ENCODE results near the gene POLG2.

Gene POLG2

DNA sequence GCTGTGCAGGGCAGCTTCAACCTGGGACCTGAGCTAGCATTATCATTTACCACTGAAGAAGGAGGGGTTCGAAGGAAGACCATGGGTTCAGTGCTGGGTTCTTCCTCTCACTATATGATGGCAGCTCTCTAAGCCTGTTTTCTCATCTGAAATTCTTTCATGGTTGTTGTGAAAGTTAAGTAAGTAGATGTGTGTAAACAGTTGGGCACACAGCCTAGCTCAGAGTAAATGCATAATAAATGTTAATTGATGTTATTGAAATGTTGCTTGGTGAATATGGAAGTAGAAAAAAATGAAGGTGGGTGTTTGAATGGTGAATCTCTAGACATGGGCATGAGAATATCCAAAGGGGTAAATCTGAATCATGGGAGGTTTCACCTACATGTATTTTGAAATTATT is 19.0 kb upstream of the POLG2 start:
- Histone ChIP-seq H3K4me1 (ENCODE audit: control insufficient read depth, low read length) (no peaks in the 10 kb centered on the region), H3K4me2 (ENCODE audit: low read length) (no peak overlapping the region), H3K36me3 (ENCODE audit: control insufficient read depth, low read length) (peaks cover 93% of the 10 kb centered on the region), H3K27ac (ENCODE audit: low read depth, low read length) (no peak overlapping the region), H3K79me2 (ENCODE audit: control insufficient read depth, low read length) (peaks cover 30% of the 10 kb centered on the region), H3K4me3 (ENCODE audit: low read length) (no peak overlapping the region), H3F3A (ENCODE audit: control insufficient read depth, insufficient read depth) (peaks cover 4% of the 10 kb centered on the region; the same call in 1 of the 2 replicates), H3K9me2 (replicated peaks; ENCODE audit: control insufficient read depth, low read length) (no peaks in the 10 kb centered on the region), H3K27me3 (ENCODE audit: control insufficient read depth, low read length) (no peaks in the 10 kb centered on the region), H4K20me1 (ENCODE audit: control insufficient read depth, insufficient read depth, low read depth, low read length) (no peaks in the 10 kb centered on the region; the same call in 1 of the 2 replicates), H3K9me3 (ENCODE audit: control insufficient read depth, insufficient read depth, low read length) (no peaks in the 10 kb centered on the region)
- no peak for TF ChIP-seq EZH2phosphoT487 (IDR thresholded peaks at IDR 0.05; ENCODE audit: borderline replicate concordance, low read length)
- TF ChIP-seq, protein P1, sequence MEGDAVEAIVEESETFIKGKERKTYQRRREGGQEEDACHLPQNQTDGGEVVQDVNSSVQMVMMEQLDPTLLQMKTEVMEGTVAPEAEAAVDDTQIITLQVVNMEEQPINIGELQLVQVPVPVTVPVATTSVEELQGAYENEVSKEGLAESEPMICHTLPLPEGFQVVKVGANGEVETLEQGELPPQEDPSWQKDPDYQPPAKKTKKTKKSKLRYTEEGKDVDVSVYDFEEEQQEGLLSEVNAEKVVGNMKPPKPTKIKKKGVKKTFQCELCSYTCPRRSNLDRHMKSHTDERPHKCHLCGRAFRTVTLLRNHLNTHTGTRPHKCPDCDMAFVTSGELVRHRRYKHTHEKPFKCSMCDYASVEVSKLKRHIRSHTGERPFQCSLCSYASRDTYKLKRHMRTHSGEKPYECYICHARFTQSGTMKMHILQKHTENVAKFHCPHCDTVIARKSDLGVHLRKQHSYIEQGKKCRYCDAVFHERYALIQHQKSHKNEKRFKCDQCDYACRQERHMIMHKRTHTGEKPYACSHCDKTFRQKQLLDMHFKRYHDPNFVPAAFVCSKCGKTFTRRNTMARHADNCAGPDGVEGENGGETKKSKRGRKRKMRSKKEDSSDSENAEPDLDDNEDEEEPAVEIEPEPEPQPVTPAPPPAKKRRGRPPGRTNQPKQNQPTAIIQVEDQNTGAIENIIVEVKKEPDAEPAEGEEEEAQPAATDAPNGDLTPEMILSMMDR (IDR thresholded peaks at IDR 0.05; ENCODE audit: low read depth, low read length, poor library complexity, severe bottlenecking) = no peak

DNA sequence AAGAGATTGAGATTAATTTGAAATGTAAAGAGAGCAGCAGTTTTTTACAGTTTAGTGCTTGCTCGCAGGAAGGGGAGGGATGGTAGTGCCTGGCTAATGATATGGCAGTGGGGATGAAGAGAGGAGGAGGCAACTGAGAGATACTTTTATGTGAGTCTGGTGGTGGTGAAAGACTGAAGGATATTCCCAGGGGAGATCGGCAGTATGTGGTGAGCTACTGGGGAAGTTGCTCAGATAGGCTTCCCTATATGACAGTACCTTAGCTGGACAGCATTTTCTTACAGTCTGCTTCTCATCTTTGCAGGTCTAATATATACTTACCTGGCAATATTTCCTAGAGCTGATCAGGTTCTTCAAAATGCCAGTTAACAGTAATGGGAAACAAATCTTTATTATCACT is 18.6 kb upstream of the POLG2 start:
- Histone ChIP-seq H3K27me3 (ENCODE audit: control insufficient read depth, low read length) (no peaks in the 10 kb centered on the region), H3K4me2 (ENCODE audit: low read length) (no peak overlapping the region), H3K9me2 (replicated peaks; ENCODE audit: control insufficient read depth, low read length) (no peaks in the 10 kb centered on the region), H3K79me2 (ENCODE audit: control insufficient read depth, low read length) (peaks cover 30% of the 10 kb centered on the region), H3K4me3 (ENCODE audit: low read length) (no peak overlapping the region), H3F3A (ENCODE audit: control insufficient read depth, insufficient read depth) (peaks cover 4% of the 10 kb centered on the region; the same call in 1 of the 2 replicates), H3K27ac (ENCODE audit: low read depth, low read length) (no peak overlapping the region), H3K9me3 (ENCODE audit: control insufficient read depth, insufficient read depth, low read length) (no peaks in the 10 kb centered on the region), H3K4me1 (ENCODE audit: control insufficient read depth, low read length) (no peaks in the 10 kb centered on the region), H3K36me3 (ENCODE audit: control insufficient read depth, low read length) (peaks cover 93% of the 10 kb centered on the region), H4K20me1 (ENCODE audit: control insufficient read depth, insufficient read depth, low read depth, low read length) (no peaks in the 10 kb centered on the region; the same call in 1 of the 2 replicates)
- no peak for TF ChIP-seq EZH2phosphoT487 (IDR thresholded peaks at IDR 0.05; ENCODE audit: borderline replicate concordance, low read length)
- TF ChIP-seq, protein P1 (IDR thresholded peaks at IDR 0.05; ENCODE audit: low read depth, low read length, poor library complexity, severe bottlenecking) = no peak

DNA sequence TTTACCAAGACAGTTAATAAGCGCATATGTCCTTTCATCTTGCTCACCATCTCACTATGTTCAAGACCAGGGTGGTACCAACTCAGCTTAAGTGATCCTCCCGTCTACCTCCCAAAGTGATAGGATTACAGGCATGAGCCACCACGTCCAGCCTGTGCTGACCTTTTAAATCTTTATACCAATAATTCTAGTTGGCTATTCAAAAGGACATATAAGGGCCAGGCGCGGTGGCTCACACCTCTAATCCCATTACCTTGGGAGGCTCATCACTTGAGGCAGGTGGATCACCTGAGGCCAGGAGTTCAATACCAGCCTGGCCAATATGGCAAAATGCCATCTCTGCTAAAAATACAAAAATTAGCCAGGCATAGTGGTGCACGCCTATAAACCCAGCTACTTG is 12.3 kb upstream of the POLG2 start:
- no peaks in the 10 kb centered on the region for H3K9me2 ChIP-seq (replicated peaks; ENCODE audit: control insufficient read depth, low read length)
- H3K27me3 ChIP-seq (ENCODE audit: control insufficient read depth, low read length) = no peaks in the 10 kb centered on the region
- H3K4me2 ChIP-seq (ENCODE audit: low read length) = peak overlapping the region; percentile 2; the same call in 1 of the 2 replicates
- no peak for TF ChIP-seq EZH2phosphoT487 (IDR thresholded peaks at IDR 0.05; ENCODE audit: borderline replicate concordance, low read length)
- TF ChIP-seq, protein P1 (IDR thresholded peaks at IDR 0.05; ENCODE audit: low read depth, low read length, poor library complexity, severe bottlenecking) = no peak
- H3K27ac ChIP-seq (ENCODE audit: low read depth, low read length) = no peak overlapping the region
- H3K36me3 ChIP-seq (ENCODE audit: control insufficient read depth, low read length) = peaks cover 86% of the 10 kb centered on the region
- H3F3A ChIP-seq (ENCODE audit: control insufficient read depth, insufficient read depth) = peaks cover 16% of the 10 kb centered on the region
- H4K20me1 ChIP-seq (ENCODE audit: control insufficient read depth, insufficient read depth, low read depth, low read length) = peaks cover 24% of the 10 kb centered on the region
- no peaks in the 10 kb centered on the region for H3K9me3 ChIP-seq (ENCODE audit: control insufficient read depth, insufficient read depth, low read length)
- peaks cover 69% of the 10 kb centered on the region for H3K79me2 ChIP-seq (ENCODE audit: control insufficient read depth, low read length)
- no peak overlapping the region for H3K4me3 ChIP-seq (ENCODE audit: low read length)
- H3K4me1 ChIP-seq (ENCODE audit: control insufficient read depth, low read length) = peaks cover 21% of the 10 kb centered on the region

All from DOHH2 (cell line).